Measurements from ENCODE around the gene IQCF6. TPM values are rescaled to one million over a fixed set of nuclear protein-coding genes. Genes with fewer than 3 reads are reported as not detected.
"Not testable (repeated sequence)": the region's sequence is repeated elsewhere in the genome, so short reads cannot be mapped to it uniquely, and the experiment has no call there.

IQCF6 gene
- not detected in 2 replicates for total RNA-seq

GRCh38 chr3:51779137-51779536, at the start of gene IQCF6:
Gene IQCF6, minus strand, starts transcription at chr3:51779237. Its CDS starts 13 bp downstream, at chr3:51779224.
- DNase-seq (ENCODE audit: low read depth, low spot score) = no peak

GRCh38 chr3:51828297-51828696, 49.3 kb upstream of the IQCF6 start:
- DNase-seq (ENCODE audit: low read depth, low spot score) = no peak

GRCh38 chr3:51819709-51820406, 40.8 kb upstream of the IQCF6 start:
- DNase-seq (ENCODE audit: low read depth, low spot score) = no peak

- DNase-seq (ENCODE audit: low read depth, low spot score) = no peak
These were observed 40.1 kb upstream of the IQCF6 start for GRCh38 chr3:51819151-51819550.

- no peak for DNase-seq (ENCODE audit: low read depth, low spot score)
These were observed 38.3 kb upstream of the IQCF6 start for GRCh38 chr3:51817375-51817774.

GRCh38 chr3:51816723-51817122, 37.7 kb upstream of the IQCF6 start:
- no peak for DNase-seq (ENCODE audit: low read depth, low spot score)

GRCh38 chr3:51815614-51816013, 36.6 kb upstream of the IQCF6 start:
- no peak for DNase-seq (ENCODE audit: low read depth, low spot score)

GRCh38 chr3:51814034-51814433, 35.0 kb upstream of the IQCF6 start:
- DNase-seq (ENCODE audit: low read depth, low spot score) = no peak

GRCh38 chr3:51813539-51813938, 34.5 kb upstream of the IQCF6 start:
- DNase-seq (ENCODE audit: low read depth, low spot score) = no peak

- no peak for DNase-seq (ENCODE audit: low read depth, low spot score)
These were observed 29.9 kb upstream of the IQCF6 start for GRCh38 chr3:51808934-51809333.

- DNase-seq (ENCODE audit: low read depth, low spot score) = no peak
These were observed 23.2 kb upstream of the IQCF6 start for GRCh38 chr3:51802106-51802703.

- no peak for DNase-seq (ENCODE audit: low read depth, low spot score)
These were observed 21.7 kb upstream of the IQCF6 start for GRCh38 chr3:51800750-51801125.

GRCh38 chr3:51799879-51800749, 21.1 kb upstream of the IQCF6 start:
- peak; percentile 46 for DNase-seq (ENCODE audit: low read depth, low spot score)

GRCh38 chr3:51798411-51798963, 19.4 kb upstream of the IQCF6 start:
- DNase-seq (ENCODE audit: low read depth, low spot score) = no peak

GRCh38 chr3:51796854-51797253, 17.8 kb upstream of the IQCF6 start:
- no peak for DNase-seq (ENCODE audit: low read depth, low spot score)

- DNase-seq (ENCODE audit: low read depth, low spot score) = no peak
These were observed 15.2 kb upstream of the IQCF6 start for GRCh38 chr3:51794206-51794605.

- no peak for DNase-seq (ENCODE audit: low read depth, low spot score)
These were observed 13.2 kb upstream of the IQCF6 start for GRCh38 chr3:51792206-51792605.

GRCh38 chr3:51789437-51789836, 10.4 kb upstream of the IQCF6 start:
- DNase-seq (ENCODE audit: low read depth, low spot score) = no peak

- DNase-seq (ENCODE audit: low read depth, low spot score) = not testable (repeated sequence)
These were observed 8.5 kb upstream of the IQCF6 start for GRCh38 chr3:51787576-51787975.

- no peak for DNase-seq (ENCODE audit: low read depth, low spot score)
These were observed 7.2 kb upstream of the IQCF6 start for GRCh38 chr3:51786267-51786666.

GRCh38 chr3:51778554-51778953, 483 bp downstream of the IQCF6 start:
- no peak for DNase-seq (ENCODE audit: low read depth, low spot score)

GRCh38 chr3:51777985-51778384, 1.1 kb downstream of the IQCF6 start:
- no peak for DNase-seq (ENCODE audit: low read depth, low spot score)

All from pulmonary artery endothelial cell (primary cell).